ENCODE data around the gene KRT7.
A peak's percentile ranks its signal among the peaks of the same experiment; 100 is the strongest.
"Not testable (repeated sequence)": the region's sequence is repeated elsewhere in the genome, so short reads cannot be mapped to it uniquely, and the experiment has no call there.

KRT7 gene

DNA sequence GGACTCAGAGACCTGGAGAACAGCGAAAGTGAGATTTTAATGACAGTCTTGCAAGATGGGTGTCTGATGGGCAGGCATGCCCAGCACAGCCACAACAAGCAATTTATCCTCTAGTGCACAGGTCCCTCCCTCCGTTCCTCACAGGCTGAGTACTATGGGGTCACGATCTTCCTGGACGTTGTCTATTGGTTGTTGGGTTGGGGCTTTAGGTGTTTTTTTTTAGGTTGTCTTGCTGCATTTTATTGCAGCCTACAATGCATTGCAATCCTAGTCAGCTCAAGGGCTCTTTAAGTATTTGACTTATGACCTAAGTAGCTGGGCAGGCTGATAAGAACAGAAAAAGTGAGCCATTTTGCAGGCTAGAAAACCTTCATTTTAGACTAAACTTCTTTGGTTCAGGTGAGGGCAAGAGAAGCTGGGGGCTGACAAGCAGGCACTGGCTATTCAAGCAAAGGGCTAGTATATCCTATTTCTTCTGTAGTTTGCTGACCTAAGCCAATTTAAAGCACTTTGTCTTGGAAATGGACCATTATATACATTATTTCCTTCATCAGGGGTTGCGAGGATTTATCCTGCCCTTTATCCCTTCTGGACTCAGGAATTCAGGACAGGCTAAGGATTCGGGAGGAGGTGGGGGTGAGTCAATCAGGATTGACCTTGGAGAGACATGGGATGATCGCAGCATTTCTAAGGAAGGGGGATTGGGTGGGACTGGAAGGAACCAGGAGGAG lies 6.0 kb downstream of the KRT7 start:
- DNase-seq (ENCODE audit: low spot score) = no peak

GRCh38 chr12:52239767-52240166 lies 6.7 kb downstream of the KRT7 start:
- DNase-seq (ENCODE audit: low spot score) = no peak
- TF ChIP-seq CTCF (IDR thresholded peaks at IDR 0.05; ENCODE audit: extremely low read depth, missing control alignments) = no peak

More for the DNA sequence above, 6.0 kb downstream of the KRT7 start:
- TF ChIP-seq CTCF (IDR thresholded peaks at IDR 0.05; ENCODE audit: extremely low read depth, missing control alignments) = no peak

DNA sequence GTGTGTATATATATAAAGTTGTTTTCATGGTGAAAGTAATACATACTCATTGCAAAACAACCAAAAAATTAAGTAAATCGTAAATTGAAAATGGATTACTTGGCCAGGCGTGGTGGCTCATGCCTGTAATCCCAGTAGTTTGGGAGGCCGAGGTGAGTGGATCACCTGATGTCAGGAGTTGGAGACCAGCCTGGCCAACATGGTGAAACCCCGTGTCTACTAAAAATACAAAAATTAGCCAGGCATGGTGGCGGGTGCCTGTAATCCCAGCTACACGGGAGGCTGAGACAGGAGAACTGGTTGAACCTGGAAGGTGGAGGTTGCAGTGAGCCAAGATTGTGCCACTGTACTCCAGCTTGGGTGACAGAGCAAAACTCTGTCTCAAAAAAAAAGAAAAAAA lies 7.2 kb downstream of the KRT7 start:
- DNase-seq (ENCODE audit: low spot score) = not testable (repeated sequence)

- no peak for DNase-seq (ENCODE audit: low spot score)
- TF ChIP-seq CTCF (IDR thresholded peaks at IDR 0.05; ENCODE audit: extremely low read depth, missing control alignments) = no peak
Measured at GRCh38 chr12:52241205-52241842, 8.3 kb downstream of the KRT7 start.

- no peak for TF ChIP-seq CTCF (IDR thresholded peaks at IDR 0.05; ENCODE audit: extremely low read depth, missing control alignments)
- peak; percentile 13 for DNase-seq (ENCODE audit: low spot score)
Measured at GRCh38 chr12:52242442-52243258, 9.6 kb downstream of the KRT7 start.

DNA sequence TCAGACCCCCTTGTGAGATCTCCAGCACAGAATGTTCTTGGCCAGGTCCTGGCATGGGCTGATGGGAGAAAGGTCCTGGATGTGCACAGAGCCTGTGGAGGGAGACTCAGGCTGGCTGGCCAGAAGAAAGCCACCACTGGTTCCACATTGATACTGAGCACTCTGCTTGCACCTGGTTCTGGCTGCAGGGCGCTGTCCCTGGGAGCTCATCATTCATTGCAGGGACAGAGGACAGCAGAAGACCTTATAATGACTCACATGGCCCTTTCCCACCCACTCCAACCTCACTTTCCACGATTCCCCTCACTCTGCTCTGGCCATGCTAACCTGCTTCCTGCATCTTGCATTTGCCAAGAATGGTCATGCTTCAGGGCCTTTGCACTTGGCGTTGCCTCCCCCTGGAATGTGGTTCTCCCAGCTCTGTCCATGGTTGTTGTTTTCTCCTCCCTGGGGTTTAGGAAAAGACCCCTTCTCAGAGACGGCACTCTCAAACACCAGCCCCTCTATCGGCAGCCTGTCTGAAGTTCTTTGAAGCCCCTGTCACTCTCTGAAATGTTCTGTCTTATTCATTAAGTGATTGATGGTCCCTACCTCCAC lies 10.3 kb downstream of the KRT7 start:
- no peak for TF ChIP-seq CTCF (IDR thresholded peaks at IDR 0.05; ENCODE audit: extremely low read depth, missing control alignments)
- DNase-seq (ENCODE audit: low spot score) = peak; percentile 15

DNA sequence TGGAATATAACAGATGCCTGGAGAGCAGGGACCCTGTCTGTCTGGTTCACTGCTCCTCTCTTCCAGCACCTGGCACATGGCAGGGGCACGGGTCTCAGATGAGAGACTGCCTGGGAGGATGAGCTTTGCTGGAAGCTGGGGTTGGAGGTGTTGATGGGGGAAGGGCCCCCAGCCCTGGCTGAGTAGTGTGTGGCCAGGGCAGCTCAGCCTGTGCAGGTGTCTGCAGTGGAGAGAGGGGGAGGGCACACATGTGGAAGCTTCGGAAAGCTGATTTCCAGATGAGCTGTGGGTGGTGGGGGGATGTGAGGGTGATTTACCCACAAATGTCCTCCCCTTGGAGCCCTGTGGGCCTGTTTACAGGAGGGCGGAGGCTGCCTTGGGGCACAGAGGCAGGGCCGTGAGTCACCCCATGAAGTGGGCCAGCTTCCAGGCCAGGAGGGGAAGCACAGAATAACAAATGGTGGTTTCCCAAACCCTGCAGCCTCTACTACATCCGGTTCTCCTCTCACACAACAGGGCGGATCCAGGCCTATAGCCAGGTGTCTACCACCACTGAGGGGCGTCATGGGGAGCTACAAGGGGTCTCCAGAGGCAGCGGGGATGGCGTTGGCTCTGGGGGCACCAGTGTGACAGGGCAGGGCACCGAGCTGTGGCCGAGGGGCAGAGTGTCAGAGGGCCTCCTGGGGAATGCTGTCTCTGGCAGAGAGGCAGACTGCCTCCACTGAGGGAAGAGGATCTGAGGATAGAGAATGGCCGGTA lies 11.0 kb downstream of the KRT7 start:
- DNase-seq (ENCODE audit: low spot score) = peak; percentile 90
- peak; percentile 14 for TF ChIP-seq CTCF (IDR thresholded peaks at IDR 0.05; ENCODE audit: extremely low read depth, missing control alignments)

All from GM20000 (cell line).